Suprapubic skin (tissue), 3 donors: ENCODE measurements around the gene DLAT.

Source experiments
- POLR2A ChIP-seq, 2 donors: fragments of 450-650 bp; IDR thresholded peaks; one replicate each; pipeline ENCODE4 v1.6.1; 2017; ENCODE audit warnings: antibody characterized with exemption in 2 of 2, mild to moderate bottlenecking in 2 of 2, moderate library complexity in 2 of 2
- TF ChIP-seq, protein P1 (sequence below), 2 donors: fragments of 200-600 bp in 1 of 2; fragments of 450-650 bp in 1 of 2; sonication (generic) in 1 of 2; IDR thresholded peaks; one replicate each; pipeline ENCODE4 v1.5.1; 2016 to 2019; ENCODE audit warnings: antibody characterized with exemption in 2 of 2, mild to moderate bottlenecking in 1 of 2, moderate library complexity in 1 of 2

DNA sequence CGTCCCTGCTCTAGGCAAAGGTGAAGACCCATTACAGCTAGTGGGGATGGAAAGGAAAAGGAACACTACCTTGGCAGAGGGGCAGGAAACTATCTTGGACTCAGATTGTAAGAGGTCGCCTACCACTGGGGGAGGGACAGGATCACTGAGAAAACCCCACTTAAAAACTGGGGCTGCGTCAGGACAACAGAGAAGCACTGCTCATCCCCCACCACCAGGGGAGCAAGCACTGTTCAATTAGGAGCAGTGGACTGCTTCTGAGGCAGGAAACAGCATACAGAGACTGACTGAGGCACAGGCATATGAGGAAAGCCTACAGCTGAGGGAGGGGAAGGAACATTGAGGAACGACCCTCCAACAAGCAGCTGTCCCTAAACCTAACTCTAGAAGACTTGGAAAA is 20.8 kb upstream of the DLAT start:
- TF ChIP-seq, protein P1, sequence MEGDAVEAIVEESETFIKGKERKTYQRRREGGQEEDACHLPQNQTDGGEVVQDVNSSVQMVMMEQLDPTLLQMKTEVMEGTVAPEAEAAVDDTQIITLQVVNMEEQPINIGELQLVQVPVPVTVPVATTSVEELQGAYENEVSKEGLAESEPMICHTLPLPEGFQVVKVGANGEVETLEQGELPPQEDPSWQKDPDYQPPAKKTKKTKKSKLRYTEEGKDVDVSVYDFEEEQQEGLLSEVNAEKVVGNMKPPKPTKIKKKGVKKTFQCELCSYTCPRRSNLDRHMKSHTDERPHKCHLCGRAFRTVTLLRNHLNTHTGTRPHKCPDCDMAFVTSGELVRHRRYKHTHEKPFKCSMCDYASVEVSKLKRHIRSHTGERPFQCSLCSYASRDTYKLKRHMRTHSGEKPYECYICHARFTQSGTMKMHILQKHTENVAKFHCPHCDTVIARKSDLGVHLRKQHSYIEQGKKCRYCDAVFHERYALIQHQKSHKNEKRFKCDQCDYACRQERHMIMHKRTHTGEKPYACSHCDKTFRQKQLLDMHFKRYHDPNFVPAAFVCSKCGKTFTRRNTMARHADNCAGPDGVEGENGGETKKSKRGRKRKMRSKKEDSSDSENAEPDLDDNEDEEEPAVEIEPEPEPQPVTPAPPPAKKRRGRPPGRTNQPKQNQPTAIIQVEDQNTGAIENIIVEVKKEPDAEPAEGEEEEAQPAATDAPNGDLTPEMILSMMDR (IDR thresholded peaks at IDR 0.05) = peak in 1 of 2 donors; percentile 15
- no peak for TF ChIP-seq POLR2A (IDR thresholded peaks at IDR 0.05)
